ENCODE measurements around the gene FSTL1. TPM values are rescaled to one million over a fixed set of nuclear protein-coding genes. Genes with fewer than 3 reads are reported as not detected.

The FSTL1 gene
- total RNA-seq, 1 donor from 2014 or later: 790 TPM

- H3K9me3 ChIP-seq: no peaks in the 10 kb centered on the region
- no peak for DNase-seq (ENCODE audit: low spot score in 2 of 2)
- no peak for TF ChIP-seq CTCF (IDR thresholded peaks at IDR 0.05)
- H3K27me3 ChIP-seq: no peaks in the 10 kb centered on the region
- H3K4me3 ChIP-seq: no peak overlapping the region
- H3K27ac ChIP-seq: no peak overlapping the region
- no peaks in the 10 kb centered on the region for H3K4me1 ChIP-seq
- no peaks in the 10 kb centered on the region for H3K36me3 ChIP-seq
- intact Hi-C loops (cut with DNase I): no loop called here
Measured at GRCh38 chr3:120462409-120462959, 11.7 kb upstream of the FSTL1 start.

GRCh38 chr3:120461416-120461815 is 10.6 kb upstream of the FSTL1 start:
- Histone ChIP-seq H3K27ac (no peak overlapping the region), H3K9me3 (no peaks in the 10 kb centered on the region), H3K27me3 (no peaks in the 10 kb centered on the region), H3K36me3 (no peaks in the 10 kb centered on the region), H3K4me3 (no peak overlapping the region), H3K4me1 (no peaks in the 10 kb centered on the region)
- no peak for DNase-seq (ENCODE audit: low spot score in 2 of 2)
- intact Hi-C loops (cut with DNase I): no loop called here
- no peak for TF ChIP-seq CTCF (IDR thresholded peaks at IDR 0.05)

GRCh38 chr3:120460862-120461261 is 10.1 kb upstream of the FSTL1 start:
- no peaks in the 10 kb centered on the region for H3K27me3 ChIP-seq
- no peaks in the 10 kb centered on the region for H3K9me3 ChIP-seq
- intact Hi-C loops (cut with DNase I): no loop called here
- DNase-seq (ENCODE audit: low spot score in 2 of 2): no peak
- no peak overlapping the region for H3K4me3 ChIP-seq
- no peaks in the 10 kb centered on the region for H3K36me3 ChIP-seq
- H3K27ac ChIP-seq: no peak overlapping the region
- no peak for TF ChIP-seq CTCF (IDR thresholded peaks at IDR 0.05)
- no peaks in the 10 kb centered on the region for H3K4me1 ChIP-seq

- Histone ChIP-seq H3K27me3 (no peaks in the 10 kb centered on the region), H3K36me3 (no peaks in the 10 kb centered on the region), H3K9me3 (no peaks in the 10 kb centered on the region), H3K4me1 (no peaks in the 10 kb centered on the region), H3K27ac (no peak overlapping the region), H3K4me3 (no peak overlapping the region)
- no peak for TF ChIP-seq CTCF (IDR thresholded peaks at IDR 0.05)
- intact Hi-C loops (cut with DNase I): no loop called here
- DNase-seq (ENCODE audit: low spot score in 2 of 2): no peak
Measured at GRCh38 chr3:120460181-120460790, 9.5 kb upstream of the FSTL1 start.

GRCh38 chr3:120459196-120459595 is 8.4 kb upstream of the FSTL1 start:
- H3K27me3 ChIP-seq: no peaks in the 10 kb centered on the region
- no peak overlapping the region for H3K27ac ChIP-seq
- H3K36me3 ChIP-seq: no peaks in the 10 kb centered on the region
- H3K4me3 ChIP-seq: no peak overlapping the region
- TF ChIP-seq CTCF (IDR thresholded peaks at IDR 0.05): no peak
- H3K4me1 ChIP-seq: no peaks in the 10 kb centered on the region
- intact Hi-C loops (cut with DNase I): no loop called here
- no peaks in the 10 kb centered on the region for H3K9me3 ChIP-seq
- no peak for DNase-seq (ENCODE audit: low spot score in 2 of 2)

GRCh38 chr3:120457827-120458226 is 7.0 kb upstream of the FSTL1 start:
- Histone ChIP-seq H3K4me1 (no peaks in the 10 kb centered on the region), H3K4me3 (no peak overlapping the region), H3K9me3 (no peaks in the 10 kb centered on the region), H3K27me3 (no peaks in the 10 kb centered on the region), H3K36me3 (no peaks in the 10 kb centered on the region), H3K27ac (no peak overlapping the region)
- intact Hi-C loops (cut with DNase I): no loop called here
- no peak for DNase-seq (ENCODE audit: low spot score in 2 of 2)
- TF ChIP-seq CTCF (IDR thresholded peaks at IDR 0.05): no peak
